Activated CD8-positive, alpha-beta T cell treated with anti-CD3 and anti-CD28 coated beads for 36 hours (primary cell): ENCODE measurements around the gene ZKSCAN8. TPM values are rescaled to one million over a fixed set of nuclear protein-coding genes. Genes with fewer than 3 reads are reported as not detected.

Source experiments
- ATAC-seq: fragments of 200-7000 bp; cut with Tn5 transposase; one replicate; pipeline ENCODE4 v1.10.0; 2021; ENCODE audit warnings: mild to moderate bottlenecking, moderate library complexity
- CTCF ChIA-PET: fragments of 350-600 bp; sonication (Branson Sonifier 250); formaldehyde crosslinking; loops from one replicate; lab custom pipeline; 2021; ENCODE audit warnings: antibody characterized with exemption; lab: Charles Lee
- POLR2A ChIA-PET: fragments of 350-600 bp; sonication (Branson Sonifier 250); formaldehyde crosslinking; loops from one replicate; lab custom pipeline; 2021; ENCODE audit warnings: antibody characterized with exemption; lab: Charles Lee
- DNase-seq: peaks from one replicate; pipeline ENCODE4 v3.0.0-alpha.2; 2020
- H3K27ac Mint-ChIP-seq: one replicate; pipeline ENCODE4 v1.8.0; 2021; ENCODE audit warnings: mild to moderate bottlenecking, mixed read lengths
- H3K27me3 Mint-ChIP-seq: one replicate; pipeline ENCODE4 v1.8.0; 2021; ENCODE audit warnings: mixed read lengths
- H3K36me3 Mint-ChIP-seq: one replicate; pipeline ENCODE4 v1.8.0; 2021; ENCODE audit warnings: low read depth, mixed read lengths
- H3K4me1 Mint-ChIP-seq: one replicate; pipeline ENCODE4 v1.8.0; 2021; ENCODE audit warnings: low read depth, mixed read lengths
- H3K4me3 Mint-ChIP-seq: one replicate; pipeline ENCODE4 v1.8.0; 2021; ENCODE audit warnings: mild to moderate bottlenecking, moderate library complexity, mixed read lengths
- H3K9me3 Mint-ChIP-seq: one replicate; pipeline ENCODE4 v1.8.0; 2021; ENCODE audit warnings: mixed read lengths
- intact Hi-C: fragments of 100-400 bp; cut with micrococcal nuclease; formaldehyde crosslinking; loops from one replicate; pipeline ENCODE4 v1.10.0; 2022
- total RNA-seq, 2 experiments: library from RNA; stranded (reverse); gene quantifications; one replicate each; pipeline ENCODE4 v1.2.3, GENCODE V29; 2021
- TF ChIP-seq, protein P1 (sequence below): fragments of 200-600 bp; IDR thresholded peaks from one replicate; pipeline ENCODE4 v1.8.0; 2022; ENCODE audit warnings: antibody characterized with exemption, mild to moderate bottlenecking

Gene ZKSCAN8
- total RNA-seq, 2 experiments from 2014 or later = 18.9 to 20.3 TPM

- intact Hi-C loops = no loop called here
- CTCF ChIA-PET = interaction anchor here (1.3 kb wide), 1 partner anchor 15 kb away, joined by 3 read pairs; no protein-coding TSS in a partner anchor
- peaks cover 2% of the 10 kb centered on the region for H3K36me3 Mint-ChIP-seq
- H3K9me3 Mint-ChIP-seq = no peaks in the 10 kb centered on the region
- POLR2A ChIA-PET = no interaction called here
- no peak for DNase-seq
- no peak overlapping the region for H3K4me3 Mint-ChIP-seq
- no peaks in the 10 kb centered on the region for H3K27me3 Mint-ChIP-seq
- H3K4me1 Mint-ChIP-seq = no peaks in the 10 kb centered on the region
- TF ChIP-seq, protein P1, sequence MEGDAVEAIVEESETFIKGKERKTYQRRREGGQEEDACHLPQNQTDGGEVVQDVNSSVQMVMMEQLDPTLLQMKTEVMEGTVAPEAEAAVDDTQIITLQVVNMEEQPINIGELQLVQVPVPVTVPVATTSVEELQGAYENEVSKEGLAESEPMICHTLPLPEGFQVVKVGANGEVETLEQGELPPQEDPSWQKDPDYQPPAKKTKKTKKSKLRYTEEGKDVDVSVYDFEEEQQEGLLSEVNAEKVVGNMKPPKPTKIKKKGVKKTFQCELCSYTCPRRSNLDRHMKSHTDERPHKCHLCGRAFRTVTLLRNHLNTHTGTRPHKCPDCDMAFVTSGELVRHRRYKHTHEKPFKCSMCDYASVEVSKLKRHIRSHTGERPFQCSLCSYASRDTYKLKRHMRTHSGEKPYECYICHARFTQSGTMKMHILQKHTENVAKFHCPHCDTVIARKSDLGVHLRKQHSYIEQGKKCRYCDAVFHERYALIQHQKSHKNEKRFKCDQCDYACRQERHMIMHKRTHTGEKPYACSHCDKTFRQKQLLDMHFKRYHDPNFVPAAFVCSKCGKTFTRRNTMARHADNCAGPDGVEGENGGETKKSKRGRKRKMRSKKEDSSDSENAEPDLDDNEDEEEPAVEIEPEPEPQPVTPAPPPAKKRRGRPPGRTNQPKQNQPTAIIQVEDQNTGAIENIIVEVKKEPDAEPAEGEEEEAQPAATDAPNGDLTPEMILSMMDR = no peak
- H3K27ac Mint-ChIP-seq = no peak overlapping the region
- no peak for ATAC-seq
Measured at GRCh38 chr6:28167926-28168325, 26.2 kb downstream of the ZKSCAN8 start.

DNA sequence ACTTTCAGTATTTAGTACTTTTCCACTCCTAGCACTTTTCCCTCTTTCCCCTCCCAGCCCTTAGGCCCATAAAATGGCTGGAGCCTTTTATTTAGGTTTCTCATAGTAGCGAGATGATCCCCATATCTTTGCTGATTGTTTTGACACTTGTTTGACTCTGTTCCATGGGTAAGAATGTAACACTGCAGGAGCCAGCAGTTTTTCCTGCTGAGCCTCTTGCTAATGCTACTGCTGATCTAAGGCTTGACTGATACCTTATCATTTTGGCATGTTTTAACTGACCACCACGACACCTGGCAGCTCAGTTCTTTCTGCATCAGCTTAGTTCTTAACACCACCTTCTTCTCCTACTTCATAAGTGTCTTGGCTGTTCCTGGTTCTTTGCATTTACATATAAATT is 29.6 kb downstream of the ZKSCAN8 start:
- ATAC-seq (no peak), DNase-seq (no peak)
- TF ChIP-seq, protein P1 = no peak
- H3K27me3 Mint-ChIP-seq = peaks cover 13% of the 10 kb centered on the region
- no peak overlapping the region for H3K27ac Mint-ChIP-seq
- intact Hi-C loops = no loop called here
- no peak overlapping the region for H3K4me3 Mint-ChIP-seq
- H3K9me3 Mint-ChIP-seq = no peaks in the 10 kb centered on the region
- ChIA-PET POLR2A (interaction anchor here (0.5 to 1.2 kb wide), 2 partner anchors 9 to 170 kb away, joined by 3 read pairs; no protein-coding TSS in a partner anchor), CTCF (no interaction called here)
- H3K36me3 Mint-ChIP-seq = no peaks in the 10 kb centered on the region
- no peaks in the 10 kb centered on the region for H3K4me1 Mint-ChIP-seq

DNA sequence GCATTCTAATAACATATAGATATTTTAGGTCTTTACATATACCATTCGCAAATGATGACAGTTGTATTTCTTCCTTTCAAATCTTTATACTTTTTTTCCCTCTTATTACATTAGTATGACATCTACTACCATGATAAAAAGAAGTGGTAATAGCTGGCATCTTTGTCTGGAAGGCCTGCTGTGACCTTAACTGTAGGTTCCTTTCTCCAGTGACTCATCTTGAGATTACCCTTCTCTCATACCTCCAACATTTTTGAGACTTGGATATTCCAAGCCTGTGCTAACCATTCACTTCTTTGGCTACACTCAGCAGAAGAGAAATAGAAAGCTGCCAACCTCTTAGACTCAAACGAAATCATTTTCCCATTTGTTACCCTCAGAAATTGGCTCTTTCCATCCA is 30.3 kb downstream of the ZKSCAN8 start:
- ATAC-seq (no peak), DNase-seq (no peak)
- Mint-ChIP-seq H3K4me3 (no peak overlapping the region), H3K36me3 (no peaks in the 10 kb centered on the region), H3K9me3 (no peaks in the 10 kb centered on the region), H3K27me3 (peaks cover 16% of the 10 kb centered on the region), H3K4me1 (no peaks in the 10 kb centered on the region), H3K27ac (no peak overlapping the region)
- ChIA-PET POLR2A (no interaction called here), CTCF (interaction anchor here (0.9 kb wide), 1 partner anchor 31 kb away, joined by 3 read pairs; no protein-coding TSS in a partner anchor)
- TF ChIP-seq, protein P1 = no peak
- intact Hi-C loops = no loop called here

- intact Hi-C loops = no loop called here
- no peak for ATAC-seq
- no peaks in the 10 kb centered on the region for H3K4me1 Mint-ChIP-seq
- no peaks in the 10 kb centered on the region for H3K36me3 Mint-ChIP-seq
- TF ChIP-seq, protein P1 = no peak
- peaks cover 31% of the 10 kb centered on the region for H3K27me3 Mint-ChIP-seq
- H3K27ac Mint-ChIP-seq = no peak overlapping the region
- DNase-seq = no peak
- H3K4me3 Mint-ChIP-seq = no peak overlapping the region
- no peaks in the 10 kb centered on the region for H3K9me3 Mint-ChIP-seq
- CTCF ChIA-PET = no interaction called here
- POLR2A ChIA-PET = no interaction called here
Measured at GRCh38 chr6:28176373-28176772, 34.7 kb downstream of the ZKSCAN8 start.

DNA sequence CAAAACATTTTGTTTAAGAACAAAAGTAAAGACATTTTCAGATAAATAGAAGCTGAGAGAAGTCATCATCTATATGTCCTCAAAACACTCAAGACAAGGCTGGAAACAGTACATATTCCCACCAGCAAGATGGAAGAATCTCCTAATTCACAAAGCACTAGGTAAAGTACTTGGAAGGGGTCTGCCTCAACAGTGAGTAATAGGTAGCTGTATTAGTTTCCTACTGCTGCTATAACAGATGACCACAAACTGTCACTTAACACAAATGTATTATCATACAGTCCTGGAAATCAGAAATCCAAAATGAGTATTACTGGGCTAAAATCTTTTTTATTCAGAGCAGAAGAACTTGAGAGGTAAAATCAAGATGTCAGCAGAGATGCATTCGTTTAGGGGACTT is 40.6 kb downstream of the ZKSCAN8 start:
- H3K27ac Mint-ChIP-seq = no peak overlapping the region
- intact Hi-C loops = no loop called here
- H3K36me3 Mint-ChIP-seq = no peaks in the 10 kb centered on the region
- H3K4me3 Mint-ChIP-seq = no peak overlapping the region
- no peak for DNase-seq
- no peaks in the 10 kb centered on the region for H3K4me1 Mint-ChIP-seq
- ChIA-PET POLR2A (interaction anchor here (0.6 kb wide), 1 partner anchor 26 kb away, joined by 3 read pairs; no protein-coding TSS in a partner anchor), CTCF (no interaction called here)
- peaks cover 16% of the 10 kb centered on the region for H3K27me3 Mint-ChIP-seq
- ATAC-seq = no peak
- TF ChIP-seq, protein P1 = no peak
- peaks cover 14% of the 10 kb centered on the region for H3K9me3 Mint-ChIP-seq
